Activated gamma-delta T cell (primary cell): ENCODE data around the gene NAT14.
A peak's percentile ranks its signal among the peaks of the same experiment; 100 is the strongest.
"Not testable (repeated sequence)": the region's sequence is repeated elsewhere in the genome, so short reads cannot be mapped to it uniquely, and the experiment has no call there.

Experiments used
- DNase-seq: peaks from one replicate; lab custom pipeline; 2025; lab: John Stamatoyannopoulos, UW

Gene NAT14

DNA sequence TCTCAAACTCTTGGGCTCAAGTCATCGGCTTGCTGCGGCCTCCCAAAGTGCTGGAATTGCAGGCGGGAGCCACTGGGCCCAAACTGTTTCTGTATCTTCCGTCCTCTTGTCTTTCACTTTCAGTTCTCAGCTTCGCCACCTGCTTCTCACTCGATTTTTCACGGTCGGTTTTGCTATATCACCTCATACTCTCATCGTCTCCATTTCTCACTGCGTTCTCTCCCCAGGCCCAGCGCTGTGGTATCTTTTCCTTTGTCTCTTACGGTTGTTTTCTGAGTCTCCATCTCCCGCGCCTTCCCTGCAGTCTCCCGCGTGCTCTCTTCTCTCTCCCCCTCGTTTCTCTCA is 18.1 kb downstream of the NAT14 start:
- DNase-seq: no peak

DNA sequence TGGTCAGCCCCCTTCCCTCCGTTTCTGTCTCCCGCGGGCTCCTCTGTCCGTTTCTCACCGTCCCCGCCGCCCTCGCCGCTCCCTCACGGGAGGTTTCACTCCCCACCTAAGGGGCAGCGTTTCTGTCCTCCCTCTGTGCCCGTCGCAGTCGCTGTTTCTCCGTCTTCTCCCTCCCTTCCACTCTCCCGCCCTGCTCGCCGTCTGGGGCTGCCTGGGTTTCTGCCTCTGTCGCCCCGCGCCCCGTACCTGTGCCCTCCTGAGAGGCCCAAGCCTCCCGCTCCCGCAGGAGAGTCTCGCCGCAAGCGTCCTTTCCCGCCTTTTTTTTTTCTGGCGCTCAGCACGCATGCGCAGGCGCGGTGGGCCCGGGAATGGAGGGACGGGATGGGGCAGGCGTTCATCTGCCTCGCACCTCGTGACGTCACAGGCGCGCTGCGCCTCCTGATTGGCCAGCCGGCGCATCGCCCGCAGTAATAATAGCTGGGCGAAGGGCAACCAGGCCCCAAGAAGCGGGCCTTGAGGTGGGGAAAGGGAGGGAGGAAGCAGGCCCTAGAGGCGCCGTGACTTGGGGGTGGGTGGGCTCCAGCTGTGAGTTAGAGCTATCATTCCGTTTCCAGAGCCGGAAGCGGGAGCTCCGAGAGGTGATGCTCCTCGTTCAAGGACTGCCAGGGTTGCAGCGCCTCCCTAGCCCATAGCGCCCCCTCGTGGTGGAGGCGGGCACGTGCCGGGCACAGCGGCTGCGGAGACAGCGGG is 18.7 kb downstream of the NAT14 start:
- DNase-seq: peak; percentile 83

DNA sequence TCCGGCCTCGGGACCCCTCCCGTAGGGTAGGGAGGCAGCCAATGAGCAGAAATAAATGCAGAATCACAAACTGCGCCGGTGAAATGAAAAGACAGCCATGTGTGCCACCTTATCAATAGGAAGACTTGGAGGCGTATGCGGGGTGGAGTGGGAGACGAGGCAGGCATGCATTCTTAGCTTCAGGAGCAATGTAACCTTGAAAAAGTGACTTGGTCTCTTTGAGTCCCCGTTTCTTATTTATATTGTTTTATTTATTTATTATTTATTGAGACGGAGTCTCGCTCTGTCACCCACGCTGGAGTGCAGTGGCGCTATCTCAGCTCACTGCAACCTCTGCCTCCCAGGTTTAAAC is 19.2 kb downstream of the NAT14 start:
- DNase-seq: no peak

DNA sequence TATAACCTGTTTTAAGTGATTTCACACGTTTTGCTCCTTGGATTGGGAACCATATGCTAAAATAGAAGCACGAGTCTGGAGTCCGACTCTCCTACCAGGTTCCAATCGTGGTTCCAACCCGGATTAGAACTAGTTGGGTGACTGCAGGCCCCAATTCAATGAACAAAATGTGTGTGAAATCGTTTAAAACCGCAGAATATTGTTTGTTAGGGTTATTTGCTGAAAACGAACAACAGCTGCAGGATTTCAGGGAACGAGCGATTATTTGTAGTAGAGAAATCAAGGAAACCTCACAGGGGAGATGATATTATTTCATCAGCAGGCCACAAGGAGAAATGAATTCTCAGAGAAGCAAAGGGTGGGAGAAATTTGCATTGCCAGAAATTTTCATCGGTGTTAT is 20.0 kb downstream of the NAT14 start:
- DNase-seq: no peak

GRCh38 chr19:55508120-55508519 is 23.1 kb downstream of the NAT14 start:
- no peak for DNase-seq

DNA sequence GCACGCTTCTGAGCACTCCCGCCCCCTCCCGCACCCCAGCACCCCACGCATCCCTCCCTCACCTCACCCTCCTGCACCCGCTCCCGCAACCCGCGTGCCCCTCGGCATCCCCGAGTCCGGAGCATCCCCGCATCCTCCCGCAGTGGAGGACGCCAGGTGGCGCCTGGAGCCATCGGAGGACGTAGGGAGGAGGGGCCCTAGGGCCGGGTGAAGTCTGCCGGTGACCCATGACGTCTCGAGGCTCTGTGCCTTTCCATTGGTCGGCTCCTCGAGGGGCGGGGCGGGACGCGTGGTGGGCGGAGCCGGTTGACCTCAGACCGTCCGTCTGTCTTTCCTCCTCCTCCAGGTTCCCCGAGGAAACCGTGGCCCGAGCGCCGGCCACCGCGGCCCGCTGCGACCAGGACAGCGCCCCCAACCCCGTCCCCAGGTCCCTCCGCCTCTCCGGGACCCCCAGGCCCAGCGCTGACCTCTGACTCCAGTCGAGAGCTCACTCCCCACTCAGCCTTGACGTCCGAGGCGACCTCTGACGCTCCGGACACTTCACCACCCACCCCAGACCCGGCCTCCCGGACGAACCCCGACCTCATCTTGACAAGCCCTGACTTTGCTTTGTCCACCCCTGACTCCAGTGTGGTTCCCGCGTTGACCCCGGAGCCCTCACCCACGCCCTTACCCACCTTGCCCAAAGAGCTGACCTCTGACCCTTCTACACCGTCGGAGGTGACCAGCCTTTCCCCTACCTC is 32.1 kb downstream of the NAT14 start:
- peak; percentile 74 for DNase-seq

- no peak for DNase-seq
Measured at GRCh38 chr19:55519451-55520311, 34.7 kb downstream of the NAT14 start.

DNA sequence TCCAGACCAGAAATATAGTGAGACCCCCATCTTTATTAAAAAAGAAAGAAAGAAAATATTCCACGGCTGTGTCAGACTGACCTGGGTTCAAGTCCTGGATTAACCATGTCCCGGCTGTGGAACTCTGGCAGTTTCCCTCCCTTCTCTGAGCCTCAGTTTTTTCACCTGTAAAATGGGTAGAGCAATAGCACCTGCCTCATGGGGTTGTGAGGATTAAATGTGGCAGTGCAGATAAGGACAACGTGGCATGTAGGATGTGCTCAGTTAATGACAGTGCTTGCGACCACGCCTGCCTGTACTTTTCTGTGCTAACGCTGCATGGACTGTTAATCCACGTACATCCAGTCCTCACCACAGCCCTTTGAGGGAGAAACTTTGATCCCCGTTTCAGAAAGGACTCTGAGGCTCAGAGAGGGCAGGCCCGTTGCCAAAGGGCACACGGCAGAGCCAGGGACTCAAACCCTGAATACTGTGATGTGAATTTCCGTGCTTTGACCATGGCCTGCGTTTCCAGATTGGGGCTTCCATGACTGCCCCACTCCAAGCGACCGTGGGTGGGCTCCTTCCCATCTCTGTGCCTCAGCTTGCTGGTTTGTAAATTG is 35.8 kb downstream of the NAT14 start:
- no peak for DNase-seq

GRCh38 chr19:55525289-55526101 is 40.5 kb downstream of the NAT14 start:
- DNase-seq: no peak

DNA sequence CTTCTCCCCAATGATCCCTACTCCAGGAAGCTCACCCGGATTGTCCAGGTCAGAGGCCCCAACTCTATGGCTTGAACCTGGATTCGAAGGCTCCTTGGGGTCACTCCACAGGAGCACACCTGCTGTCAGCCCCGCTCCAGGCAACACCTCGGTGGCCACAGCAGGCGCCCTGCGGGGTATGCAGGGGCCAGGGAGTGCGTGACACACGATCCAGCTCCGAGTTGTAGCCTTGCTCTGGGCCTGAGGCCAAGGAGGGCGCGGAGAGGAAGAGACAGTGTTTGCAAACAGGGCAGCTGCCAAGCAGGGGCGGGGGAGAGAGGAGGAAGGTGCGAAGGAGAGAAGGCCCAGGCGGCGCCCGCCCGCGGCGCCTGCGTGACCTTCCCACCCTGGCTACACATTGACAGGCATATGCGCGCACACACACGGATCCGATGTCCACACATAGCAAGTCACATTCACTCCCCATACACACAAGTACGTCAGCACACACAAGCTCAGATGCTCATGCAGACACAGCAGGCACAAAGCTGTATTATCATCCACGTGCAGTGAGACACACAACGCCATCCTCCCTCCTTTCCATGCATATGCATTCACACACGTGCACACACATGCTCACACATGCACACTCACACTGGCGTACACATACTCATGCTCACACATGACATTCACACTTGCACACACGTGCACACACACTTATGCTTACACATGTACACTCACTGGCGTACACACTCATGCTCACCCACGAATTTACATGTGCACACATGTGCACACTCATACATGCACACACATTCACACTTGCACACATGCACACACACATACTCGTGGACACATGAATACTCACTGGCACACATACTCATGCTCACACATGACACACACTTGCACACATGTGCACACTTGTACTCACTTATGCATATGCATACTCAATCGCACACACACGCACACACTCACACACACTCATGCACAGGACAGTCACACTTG is 41.5 kb downstream of the NAT14 start:
- DNase-seq: no peak

GRCh38 chr19:55527197-55528029 is 42.4 kb downstream of the NAT14 start:
- DNase-seq: no peak

DNA sequence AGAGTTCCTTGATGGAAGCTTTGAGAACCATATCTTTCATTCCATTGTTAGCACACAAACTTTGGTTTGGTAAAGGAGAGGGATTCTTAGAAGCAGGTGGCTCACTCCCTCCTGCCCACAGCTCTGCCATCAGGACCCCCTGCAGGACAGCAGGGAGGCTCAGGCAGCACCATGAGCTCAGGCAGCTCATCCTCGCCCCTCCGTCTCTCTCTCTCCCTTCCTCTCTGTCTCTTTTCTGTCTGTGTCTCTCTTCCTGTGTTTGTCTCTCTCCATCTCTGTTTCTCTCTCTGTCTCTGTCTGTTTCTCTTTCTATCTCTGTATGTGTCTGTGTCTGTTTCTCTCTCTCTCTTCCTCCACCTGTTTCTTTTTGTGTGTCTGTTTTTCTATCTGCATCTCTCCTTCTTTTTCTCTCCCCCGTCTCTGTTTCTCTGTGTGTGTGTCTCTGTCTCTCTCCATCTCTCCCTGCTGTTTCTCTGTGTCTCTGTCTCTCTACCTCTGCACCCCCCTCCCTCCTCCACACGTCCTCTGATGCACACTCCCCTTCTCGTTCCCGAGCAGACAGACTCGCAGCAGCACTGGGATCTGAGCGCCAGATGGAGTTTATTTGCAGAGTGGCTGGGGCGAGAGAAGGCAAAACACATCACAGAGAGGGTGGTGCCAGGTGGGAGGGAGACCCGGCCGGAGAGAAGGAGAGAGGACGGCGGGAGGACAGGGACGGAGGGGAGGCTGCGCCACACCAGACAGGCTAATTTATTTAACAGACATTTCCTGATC is 43.2 kb downstream of the NAT14 start:
- DNase-seq: no peak

- no peak for DNase-seq
Measured at GRCh38 chr19:55529636-55530234, 44.7 kb downstream of the NAT14 start.

- no peak for DNase-seq
Measured at GRCh38 chr19:55530996-55531395, 46.0 kb downstream of the NAT14 start.

DNA sequence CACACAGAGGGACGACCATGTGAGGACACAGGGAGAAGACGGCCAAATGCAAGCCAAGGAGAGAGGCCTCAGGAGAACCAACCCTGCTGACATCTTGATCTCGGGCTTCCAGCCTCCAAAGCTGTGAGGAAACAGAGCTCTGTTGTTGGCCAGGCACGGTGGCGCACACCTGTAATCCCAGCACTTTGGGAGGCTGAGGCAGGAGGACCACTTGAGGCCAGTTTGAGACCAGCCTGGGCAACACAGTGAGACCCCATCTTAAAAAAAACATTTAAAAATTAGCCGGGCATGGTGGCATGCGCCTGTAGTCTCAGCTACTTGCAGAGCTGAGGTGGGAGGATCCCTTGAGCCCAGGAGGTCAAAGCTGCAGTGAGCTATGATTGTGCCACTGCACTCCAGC is 49.3 kb downstream of the NAT14 start:
- not testable (repeated sequence) for DNase-seq

GRCh38 chr19:55535173-55535964 is 50.4 kb downstream of the NAT14 start:
- no peak for DNase-seq

DNA sequence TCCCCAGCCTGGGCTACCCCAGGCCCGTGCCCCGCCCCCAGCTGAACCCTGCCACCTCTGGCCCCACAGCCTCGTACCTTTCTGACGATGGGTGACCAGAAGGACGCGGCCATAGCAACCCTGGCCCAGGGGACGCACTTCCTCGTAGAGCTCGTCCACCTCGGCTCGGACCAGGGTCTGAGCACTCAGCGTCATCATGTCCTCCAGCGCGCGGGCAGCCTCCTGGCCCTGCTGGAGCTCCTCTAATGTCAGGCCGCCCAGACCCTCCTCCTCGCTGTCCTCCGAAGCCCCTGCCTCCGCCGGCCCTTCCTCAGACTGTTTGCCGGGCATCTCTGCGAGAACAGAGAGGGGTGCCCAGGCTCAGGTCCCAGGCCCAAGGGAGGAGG is 51.0 kb downstream of the NAT14 start:
- DNase-seq: no peak
